OCI-LY1 (cell line): ENCODE measurements around the gene NR4A1.
A peak's percentile ranks its signal among the peaks of the same experiment; 100 is the strongest.

Experiments
- H2AFZ ChIP-seq: fragments of 200-600 bp; sonication (generic), shearing (Covaris generic); 2 replicates; pipeline ENCODE4 v1.6.0; 2014; ENCODE audit warnings: antibody characterized with exemption, mild to moderate bottlenecking, low read length
- H3F3A ChIP-seq: fragments of 200-600 bp; sonication (generic), shearing (Covaris generic); 2 replicates; pipeline ENCODE4 v1.6.0; 2014; ENCODE audit warnings: mild to moderate bottlenecking, antibody characterized with exemption, low read length, moderate library complexity; ENCODE audit not compliant: insufficient read depth
- H3K27ac ChIP-seq: fragments of 200-600 bp; sonication (generic); 2 replicates; pipeline ENCODE4 v1.5.1; 2014; ENCODE audit warnings: low read length, mixed run types, mild to moderate bottlenecking, low read depth; ENCODE audit not compliant: poor library complexity, severe bottlenecking
- H3K27me3 ChIP-seq: fragments of 200-600 bp; sonication (generic); 2 replicates; pipeline ENCODE4 v1.6.0; 2014; ENCODE audit warnings: antibody characterized with exemption, mild to moderate bottlenecking, low read length, moderate library complexity; ENCODE audit not compliant: insufficient read depth
- H3K36me3 ChIP-seq: fragments of 200-600 bp; sonication (generic); 2 replicates; pipeline ENCODE4 v1.6.1; 2014; ENCODE audit warnings: mild to moderate bottlenecking, antibody characterized with exemption, low read length, moderate library complexity, mixed read lengths; ENCODE audit not compliant: insufficient read depth
- H3K4me1 ChIP-seq: fragments of 200-600 bp; sonication (generic); 2 replicates; pipeline ENCODE4 v1.5.1; 2014; ENCODE audit warnings: mild to moderate bottlenecking, low read length, moderate library complexity; ENCODE audit not compliant: insufficient read depth, severe bottlenecking
- H3K4me2 ChIP-seq: fragments of 200-600 bp; sonication (generic), shearing (Covaris generic); 2 replicates; pipeline ENCODE4 v1.6.1; 2014; ENCODE audit warnings: low read length
- H3K4me3 ChIP-seq: fragments of 200-600 bp; sonication (generic); 2 replicates; pipeline ENCODE4 v1.5.1; 2014; ENCODE audit warnings: low read length, low read depth, mild to moderate bottlenecking, mixed read lengths; ENCODE audit not compliant: poor library complexity, severe bottlenecking
- H3K79me2 ChIP-seq: fragments of 200-600 bp; shearing (Covaris generic); 2 replicates; pipeline ENCODE4 v1.6.1; 2016; ENCODE audit warnings: mixed run types, low read length, mixed read lengths; ENCODE audit not compliant: insufficient read depth
- H3K9ac ChIP-seq: fragments of 200-600 bp; sonication (generic), shearing (Covaris generic); 2 replicates; pipeline ENCODE4 v1.6.1; 2014; ENCODE audit warnings: mild to moderate bottlenecking, low read length, mixed read lengths
- H3K9me2 ChIP-seq: fragments of 200-600 bp; sonication (generic), shearing (Covaris generic); 2 replicates; pipeline ENCODE4 v1.6.1; 2014; ENCODE audit warnings: low read depth, mild to moderate bottlenecking, low read length, mixed read lengths
- H3K9me3 ChIP-seq: fragments of 200-600 bp; shearing (Covaris generic); 2 replicates; pipeline ENCODE4 v1.6.1; 2014; ENCODE audit warnings: low read length, mixed read lengths
- H4K20me1 ChIP-seq: fragments of 200-600 bp; sonication (generic), shearing (Covaris generic); 2 replicates; pipeline ENCODE4 v1.6.0; 2016; ENCODE audit warnings: mild to moderate bottlenecking, low read length; ENCODE audit not compliant: insufficient read depth
- CTCF ChIP-seq: fragments of 200-600 bp; sonication (generic), shearing (Covaris generic); IDR thresholded peaks from 2 replicates; pipeline ENCODE4 v1.5.1; 2017; ENCODE audit warnings: mild to moderate bottlenecking, antibody characterized with exemption, low read length, moderate library complexity, mixed read lengths
- EZH2 ChIP-seq: fragments of 200-600 bp; sonication (generic), shearing (Covaris generic); IDR thresholded peaks from 2 replicates; pipeline ENCODE4 v1.8.0; 2017; ENCODE audit warnings: borderline replicate concordance, mixed run types, mild to moderate bottlenecking, antibody characterized with exemption, low read length, moderate library complexity, mixed read lengths

Gene NR4A1

GRCh38 chr12:52032804-52033445 lies 18.3 kb upstream of the NR4A1 start:
- TF ChIP-seq EZH2: no peak
- Histone ChIP-seq H3K27me3 (peaks cover 11% of the 10 kb centered on the region; the same call in 1 of the 2 replicates), H3K4me2 (peak overlapping the region; percentile 86), H3K4me3 (peak overlapping the region; percentile 62), H3K27ac (no peak overlapping the region), H3K9ac (peak overlapping the region; percentile 57), H3K4me1 (peaks cover 21% of the 10 kb centered on the region), H3F3A (peaks cover 4% of the 10 kb centered on the region; the same call in 1 of the 2 replicates), H4K20me1 (no peaks in the 10 kb centered on the region), H3K79me2 (no peaks in the 10 kb centered on the region), H3K9me3 (no peaks in the 10 kb centered on the region), H3K36me3 (no peaks in the 10 kb centered on the region), H3K9me2 (no peaks in the 10 kb centered on the region), H2AFZ (no peak overlapping the region)

GRCh38 chr12:52033446-52034140 lies 17.6 kb upstream of the NR4A1 start:
- H3K9ac ChIP-seq: peak overlapping the region; percentile 57
- peaks cover 21% of the 10 kb centered on the region for H3K4me1 ChIP-seq
- peak overlapping the region; percentile 86 for H3K4me2 ChIP-seq
- H3K9me3 ChIP-seq: no peaks in the 10 kb centered on the region
- peaks cover 11% of the 10 kb centered on the region; the same call in 1 of the 2 replicates for H3K27me3 ChIP-seq
- no peak overlapping the region for H3K27ac ChIP-seq
- H2AFZ ChIP-seq: no peak overlapping the region
- H4K20me1 ChIP-seq: no peaks in the 10 kb centered on the region
- TF ChIP-seq CTCF: no peak
- no peak for TF ChIP-seq EZH2
- peak overlapping the region; percentile 62 for H3K4me3 ChIP-seq
- no peaks in the 10 kb centered on the region for H3K36me3 ChIP-seq
- H3F3A ChIP-seq: peaks cover 4% of the 10 kb centered on the region; the same call in 1 of the 2 replicates
- H3K9me2 ChIP-seq: no peaks in the 10 kb centered on the region
- no peaks in the 10 kb centered on the region for H3K79me2 ChIP-seq

DNA sequence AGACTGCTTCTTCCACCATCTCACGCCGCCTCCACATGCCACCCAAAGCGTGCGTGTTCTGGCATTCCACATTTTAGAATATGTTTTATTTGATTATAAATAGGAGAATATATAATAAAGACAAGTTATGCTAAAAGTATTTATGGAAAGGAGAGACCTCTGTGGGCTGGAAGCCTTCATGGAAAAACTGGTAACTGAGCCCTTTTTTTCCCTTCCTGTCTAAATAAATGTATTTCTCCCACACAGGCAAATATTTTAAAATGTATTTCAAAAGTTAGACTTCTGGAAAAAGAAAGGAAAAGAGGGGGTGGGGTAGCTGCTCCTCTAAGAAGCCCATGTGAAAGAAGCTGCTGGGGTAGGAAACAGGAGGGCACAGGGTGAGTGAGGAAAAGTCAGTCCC lies 16.1 kb upstream of the NR4A1 start:
- H3K36me3 ChIP-seq: no peaks in the 10 kb centered on the region
- H3F3A ChIP-seq: peaks cover 4% of the 10 kb centered on the region; the same call in 1 of the 2 replicates
- H3K4me1 ChIP-seq: peaks cover 21% of the 10 kb centered on the region
- H3K9ac ChIP-seq: no peak overlapping the region
- H3K9me2 ChIP-seq: no peaks in the 10 kb centered on the region
- no peak overlapping the region for H3K4me3 ChIP-seq
- TF ChIP-seq EZH2: no peak
- TF ChIP-seq CTCF: no peak
- H3K4me2 ChIP-seq: no peak overlapping the region
- H3K9me3 ChIP-seq: no peaks in the 10 kb centered on the region
- no peak overlapping the region for H3K27ac ChIP-seq
- H2AFZ ChIP-seq: no peak overlapping the region
- no peaks in the 10 kb centered on the region for H3K79me2 ChIP-seq
- peaks cover 6% of the 10 kb centered on the region; the same call in 1 of the 2 replicates for H3K27me3 ChIP-seq
- no peaks in the 10 kb centered on the region for H4K20me1 ChIP-seq
